PC-9 (cell line): Measurements from ENCODE around the gene NAGS.

Source experiments
- EZH2 ChIP-seq: fragments of 200-600 bp; sonication (generic); IDR thresholded peaks from 2 replicates; pipeline ENCODE4 v1.8.0; 2017; ENCODE audit warnings: antibody characterized with exemption, low read depth
- TF ChIP-seq, protein P1 (sequence below): fragments of 200-600 bp; sonication (generic); conservative IDR thresholded peaks from 2 replicates; pipeline ENCODE4 v1.6.1; 2017; ENCODE audit warnings: mixed run types, antibody characterized with exemption, mild to moderate bottlenecking, moderate library complexity

DNA sequence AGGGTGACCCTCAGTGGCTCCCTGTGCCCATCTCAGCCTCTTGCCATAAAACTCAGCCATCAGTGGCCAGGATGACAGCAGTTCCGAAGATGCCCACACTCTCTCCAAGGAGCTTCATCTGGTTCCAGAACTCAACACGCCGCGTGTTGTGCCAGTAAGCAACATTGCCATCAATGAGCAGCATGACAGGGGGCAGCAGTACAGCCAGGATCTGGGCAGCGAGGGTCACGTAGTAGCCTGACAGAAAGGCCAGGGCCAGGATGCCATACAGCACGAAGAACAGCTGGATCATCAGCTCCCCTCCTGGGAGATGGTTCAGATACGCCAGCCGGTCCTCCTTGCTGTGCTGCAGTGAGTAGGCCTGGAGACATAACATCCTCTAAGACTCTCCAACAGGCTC is 7.5 kb downstream of the NAGS start:
- TF ChIP-seq, protein P1, sequence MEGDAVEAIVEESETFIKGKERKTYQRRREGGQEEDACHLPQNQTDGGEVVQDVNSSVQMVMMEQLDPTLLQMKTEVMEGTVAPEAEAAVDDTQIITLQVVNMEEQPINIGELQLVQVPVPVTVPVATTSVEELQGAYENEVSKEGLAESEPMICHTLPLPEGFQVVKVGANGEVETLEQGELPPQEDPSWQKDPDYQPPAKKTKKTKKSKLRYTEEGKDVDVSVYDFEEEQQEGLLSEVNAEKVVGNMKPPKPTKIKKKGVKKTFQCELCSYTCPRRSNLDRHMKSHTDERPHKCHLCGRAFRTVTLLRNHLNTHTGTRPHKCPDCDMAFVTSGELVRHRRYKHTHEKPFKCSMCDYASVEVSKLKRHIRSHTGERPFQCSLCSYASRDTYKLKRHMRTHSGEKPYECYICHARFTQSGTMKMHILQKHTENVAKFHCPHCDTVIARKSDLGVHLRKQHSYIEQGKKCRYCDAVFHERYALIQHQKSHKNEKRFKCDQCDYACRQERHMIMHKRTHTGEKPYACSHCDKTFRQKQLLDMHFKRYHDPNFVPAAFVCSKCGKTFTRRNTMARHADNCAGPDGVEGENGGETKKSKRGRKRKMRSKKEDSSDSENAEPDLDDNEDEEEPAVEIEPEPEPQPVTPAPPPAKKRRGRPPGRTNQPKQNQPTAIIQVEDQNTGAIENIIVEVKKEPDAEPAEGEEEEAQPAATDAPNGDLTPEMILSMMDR, result no peak
- TF ChIP-seq EZH2, result no peak
